ENCODE data around the gene SLC9A9.

Gene SLC9A9

GRCh38 chr3:143226678-143227291, 621.5 kb downstream of the SLC9A9 start:
- peak in 4 of 58 donors; percentile 2 to 15 (median 8) for DNase-seq

DNA sequence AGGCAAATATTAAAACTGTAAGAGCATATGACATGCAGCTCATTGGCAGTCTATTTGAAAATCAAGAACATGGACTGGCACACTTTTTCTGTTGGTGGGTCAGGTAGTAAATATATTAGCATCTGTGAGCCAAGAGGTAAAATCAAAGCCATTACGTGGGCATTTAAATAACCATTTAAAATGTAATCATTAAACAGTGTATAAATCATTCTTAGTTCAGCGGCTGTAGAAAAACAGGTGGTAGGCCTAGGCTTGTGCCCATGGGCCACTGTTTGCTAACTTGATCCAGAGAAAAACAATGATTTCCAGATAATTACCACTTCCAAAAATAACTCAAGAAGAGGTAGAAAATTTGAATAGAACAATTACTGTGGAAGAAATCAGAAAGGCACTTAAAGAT, 623.6 kb downstream of the SLC9A9 start:
- no peak for DNase-seq

GRCh38 chr3:143222981-143223380, 625.3 kb downstream of the SLC9A9 start:
- DNase-seq = no peak

- no peak for DNase-seq
These were observed 625.8 kb downstream of the SLC9A9 start for GRCh38 chr3:143222505-143222904.

- no peak for DNase-seq
These were observed 626.8 kb downstream of the SLC9A9 start for GRCh38 chr3:143221446-143221845.

- DNase-seq = no peak
These were observed 627.5 kb downstream of the SLC9A9 start for GRCh38 chr3:143220741-143221140.

DNA sequence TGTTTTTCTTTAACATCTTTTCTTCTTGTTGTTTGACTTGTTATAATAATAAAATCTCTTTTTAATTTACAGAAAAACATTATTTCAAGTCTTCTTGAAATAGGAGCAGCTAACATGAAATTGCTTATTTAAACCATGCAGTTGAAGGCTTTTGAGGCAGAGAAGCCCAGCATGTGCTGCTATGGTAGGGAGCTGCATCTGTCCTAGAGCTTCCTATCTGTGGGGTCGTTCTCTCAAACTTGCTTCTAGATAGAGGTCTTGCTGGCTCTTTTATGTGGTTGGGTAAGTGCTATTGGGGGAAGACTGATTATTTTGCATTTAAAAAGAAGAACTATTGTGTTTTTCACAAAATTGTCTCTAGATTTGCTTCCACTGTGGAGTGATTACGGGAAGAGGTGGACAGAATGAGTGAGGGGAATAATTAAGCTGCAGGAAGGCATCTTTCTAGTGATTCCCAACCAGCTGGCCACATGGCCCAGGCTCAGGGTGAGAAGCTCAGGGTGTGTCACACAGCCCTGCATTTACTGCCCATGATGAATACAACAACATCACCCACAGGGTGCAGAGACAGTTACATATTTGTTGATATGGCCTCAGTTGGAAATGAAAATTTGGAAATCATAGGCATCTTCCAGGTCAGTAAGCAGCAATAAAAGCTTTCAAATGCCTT, 630.0 kb downstream of the SLC9A9 start:
- DNase-seq = no peak

GRCh38 chr3:143217283-143217682, 631.0 kb downstream of the SLC9A9 start:
- no peak for DNase-seq

DNA sequence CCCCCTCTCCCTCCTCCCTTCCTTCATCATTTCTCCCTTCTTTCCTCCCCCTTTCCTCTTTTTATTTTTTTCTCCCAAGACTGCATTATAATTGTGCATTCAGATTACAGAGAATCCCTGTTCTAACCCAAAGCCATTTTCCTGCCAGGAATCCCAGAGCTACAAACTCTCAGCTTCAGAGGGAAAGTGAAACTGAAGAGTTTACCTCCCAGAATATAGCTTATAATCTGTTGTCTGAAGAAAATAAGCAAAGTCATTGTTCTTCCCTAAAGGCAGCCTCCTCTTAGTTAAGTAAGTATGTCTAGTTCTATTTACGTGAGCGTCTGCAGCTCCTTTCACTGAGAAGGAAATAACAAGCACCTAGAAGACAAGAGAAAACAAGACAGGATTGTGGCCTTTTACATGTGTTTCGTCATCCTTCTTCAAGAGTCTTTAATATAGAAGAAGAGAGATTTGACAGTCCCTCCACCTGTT, 631.5 kb downstream of the SLC9A9 start:
- DNase-seq = peak in 1 of 58 donors; percentile 11
